ENCODE data around the gene WDFY1.

The WDFY1 gene

DNA sequence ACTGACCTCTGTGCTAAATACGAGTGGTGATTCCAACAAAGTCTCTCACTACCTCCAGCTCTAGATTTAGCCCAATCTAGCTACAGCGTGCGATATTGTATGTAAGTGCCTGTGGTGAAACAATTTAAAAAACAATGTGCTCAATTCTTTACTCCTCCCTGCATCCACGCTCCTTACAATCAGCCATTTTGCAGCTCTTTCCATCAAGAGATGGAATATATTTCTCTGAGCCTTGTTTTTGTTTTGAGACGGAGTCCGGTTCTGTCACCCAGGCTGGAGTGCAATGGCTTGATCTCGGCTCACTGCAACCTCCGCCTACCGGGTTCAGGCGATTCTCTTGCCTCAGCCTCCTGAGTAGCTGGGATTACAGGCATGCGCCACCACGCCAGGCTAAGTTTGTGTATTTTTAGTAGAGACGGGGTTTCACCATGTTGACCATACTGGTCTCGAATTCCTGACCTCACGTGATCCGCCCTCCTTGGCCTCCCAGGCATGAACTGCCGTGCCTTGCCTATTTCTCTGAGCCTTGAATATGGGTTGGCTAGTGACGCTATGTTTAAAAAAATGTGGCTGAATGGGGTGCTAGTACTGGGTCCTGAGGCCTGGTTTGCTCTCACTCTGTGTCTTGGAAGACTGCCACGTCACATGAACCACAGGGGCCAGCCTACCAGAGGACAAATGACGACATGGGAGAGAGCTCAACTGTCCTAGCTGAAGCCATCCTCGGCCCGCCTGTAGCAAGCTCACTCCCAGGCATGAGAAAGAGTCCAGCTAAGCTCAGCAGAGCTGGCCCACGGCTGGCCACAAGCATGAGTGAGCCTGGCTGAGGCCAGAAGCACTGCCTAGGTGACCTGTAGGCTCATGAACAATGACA is 14.8 kb downstream of the WDFY1 start:
- no peak for DNase-seq (ENCODE audit: low read depth in 2 of 2)

DNA sequence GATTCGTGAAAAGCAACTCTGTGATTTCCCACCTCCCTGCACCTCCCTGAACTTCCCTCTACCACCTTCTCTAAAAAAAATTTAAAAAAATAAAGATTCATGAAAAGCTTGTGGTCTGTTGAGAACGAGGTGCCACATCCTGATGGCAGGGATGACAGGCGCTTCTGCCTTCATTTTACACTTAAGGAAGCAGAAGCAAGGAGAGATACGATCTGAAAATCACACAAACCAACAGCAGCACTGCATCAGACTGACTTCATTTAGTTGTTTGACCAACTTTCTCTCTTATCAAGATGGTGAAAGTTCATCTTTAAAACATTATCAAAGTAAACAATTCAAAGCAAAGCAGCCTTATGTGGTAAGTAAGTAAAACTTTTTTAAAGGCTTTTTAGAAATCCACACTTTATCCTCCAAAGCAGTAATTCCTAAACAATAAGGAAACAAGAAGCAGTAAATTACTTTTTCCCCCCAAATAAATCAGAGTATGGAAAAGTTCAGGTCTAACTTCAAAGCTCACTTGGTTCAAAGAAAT is 15.5 kb downstream of the WDFY1 start:
- DNase-seq (ENCODE audit: low read depth in 2 of 2), result no peak

DNA sequence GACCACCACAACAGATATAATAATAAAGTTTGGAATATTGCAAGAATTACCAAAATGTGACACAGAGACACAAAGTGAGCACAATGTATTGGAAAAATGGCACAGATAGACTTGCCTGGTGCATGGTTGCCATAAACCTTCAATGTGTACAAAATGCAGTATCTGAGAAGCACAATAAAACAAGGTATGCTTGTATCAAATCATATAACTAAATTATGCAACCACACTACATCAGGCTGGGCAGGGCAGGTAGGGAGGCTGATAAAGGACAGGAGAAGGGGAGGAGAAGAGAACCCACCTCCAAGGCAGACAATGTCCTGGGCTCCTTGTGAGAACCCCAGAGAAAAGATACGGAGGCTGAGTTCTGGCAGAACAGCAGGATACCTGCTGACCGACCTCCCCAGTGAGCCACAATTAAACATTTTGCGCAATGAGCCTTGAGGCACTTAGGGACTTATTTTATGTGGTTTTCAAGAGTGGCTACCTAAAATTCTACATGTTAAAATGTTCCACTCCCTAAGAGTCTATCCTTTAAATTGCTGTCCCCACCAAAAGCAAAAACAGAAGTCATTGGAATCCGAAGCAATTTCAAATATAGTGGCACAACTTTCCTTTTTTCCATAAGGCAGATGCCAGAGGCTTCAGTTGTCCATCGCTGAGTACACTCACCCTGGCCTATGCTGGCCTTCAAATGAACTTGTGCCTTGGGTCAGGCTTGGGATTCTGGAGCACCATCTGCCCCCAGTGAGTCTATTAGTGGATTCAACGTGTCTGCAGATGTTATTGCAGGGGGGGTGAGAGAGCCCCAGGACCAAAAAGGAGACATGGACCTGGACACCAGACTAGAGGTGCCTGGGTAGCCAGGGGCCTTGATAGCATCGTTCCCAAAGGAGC is 16.8 kb downstream of the WDFY1 start:
- no peak for DNase-seq (ENCODE audit: low read depth in 2 of 2)

DNA sequence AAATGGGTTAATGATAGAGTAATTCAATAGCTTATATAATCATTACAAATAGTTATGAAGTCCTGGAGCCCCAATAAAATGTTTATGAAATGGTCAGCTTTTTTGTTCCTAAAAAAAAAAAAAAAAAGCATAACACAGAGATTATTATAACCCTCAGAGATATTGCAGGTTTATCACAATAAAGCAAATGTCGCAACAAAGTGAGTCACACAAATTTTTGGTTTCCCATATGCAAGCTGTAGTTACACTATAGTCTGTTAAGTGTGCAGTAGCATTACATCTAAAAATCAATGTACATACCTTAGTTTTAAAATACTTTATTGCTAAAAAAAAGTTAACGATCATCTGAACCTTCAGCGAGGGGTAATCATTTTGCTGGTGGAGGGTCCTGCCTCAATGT is 20.0 kb downstream of the WDFY1 start:
- DNase-seq (ENCODE audit: low read depth in 2 of 2), result no peak

DNA sequence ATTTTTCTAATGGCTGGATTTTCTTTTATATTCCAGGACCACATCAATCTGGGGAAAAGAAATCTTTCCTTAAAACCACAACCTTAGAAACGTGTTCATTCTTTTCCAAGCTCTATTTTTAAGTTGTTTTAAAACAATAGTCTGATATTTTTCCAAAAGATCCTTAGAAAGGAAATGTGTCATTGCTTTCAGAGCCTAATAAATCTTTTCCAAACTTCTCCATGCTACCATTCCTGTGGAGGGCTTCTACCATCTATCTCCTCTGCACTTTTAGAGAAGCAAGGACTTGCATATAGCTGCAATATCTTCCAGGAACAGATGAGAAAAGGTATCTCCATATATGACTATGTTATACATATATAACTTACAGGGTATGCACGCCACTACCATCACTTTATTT is 21.2 kb downstream of the WDFY1 start:
- no peak for DNase-seq (ENCODE audit: low read depth in 2 of 2)

DNA sequence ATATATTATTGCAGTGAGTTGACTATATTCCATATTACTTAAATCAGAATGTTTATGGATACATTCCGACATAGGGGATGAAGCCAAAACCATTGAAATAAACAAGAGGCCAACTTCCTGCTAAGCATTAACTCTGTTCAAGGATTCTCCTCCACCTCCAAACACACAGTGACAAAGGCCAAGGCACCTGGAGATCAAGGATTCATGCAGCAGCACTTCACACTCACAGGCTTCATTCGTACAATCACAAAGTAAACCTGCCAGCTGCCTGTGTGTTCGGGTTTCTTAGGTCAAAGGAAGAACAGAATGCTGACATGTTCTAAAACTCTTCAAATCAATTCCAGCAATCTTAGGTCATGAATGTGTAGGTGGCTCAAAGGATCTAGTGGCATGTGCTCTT is 22.8 kb downstream of the WDFY1 start:
- no peak for DNase-seq (ENCODE audit: low read depth in 2 of 2)

DNA sequence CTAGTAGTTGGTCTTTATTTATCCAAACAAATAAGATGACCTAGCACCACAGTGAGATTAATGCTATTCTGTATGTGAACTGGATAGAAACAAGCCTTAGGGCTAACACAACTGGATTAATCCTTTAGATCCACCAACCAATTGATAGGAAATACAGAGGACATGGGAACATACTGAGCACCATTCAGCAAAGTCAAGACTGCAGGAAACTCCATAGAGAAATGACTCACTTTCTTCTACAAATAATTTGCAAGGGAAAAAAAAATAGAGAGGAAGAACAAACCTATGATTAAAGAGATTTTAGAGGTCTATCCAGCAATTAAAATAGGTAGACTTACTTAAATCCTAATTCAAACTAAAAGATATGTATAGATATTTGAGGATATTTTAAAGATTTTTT is 23.9 kb downstream of the WDFY1 start:
- DNase-seq (ENCODE audit: low read depth in 2 of 2), result no peak

DNA sequence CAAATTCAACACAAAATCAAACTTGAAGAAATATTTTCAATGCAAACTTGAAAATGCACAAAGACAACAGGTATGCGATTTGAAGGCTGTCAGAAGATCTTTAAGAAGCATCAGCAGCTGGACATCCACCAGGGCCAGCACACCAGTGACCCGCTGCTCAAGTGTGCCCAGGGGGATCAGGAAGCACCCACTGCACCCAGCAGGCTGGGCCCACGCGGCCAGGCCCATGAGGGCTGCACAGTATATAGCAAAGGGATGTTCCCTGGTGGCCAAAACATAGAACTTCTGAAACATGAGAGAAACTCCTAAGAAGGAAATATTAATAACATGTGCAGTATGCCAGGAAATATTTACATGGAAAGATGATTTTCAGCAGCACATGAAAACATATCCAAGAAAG is 25.0 kb downstream of the WDFY1 start:
- no peak for DNase-seq (ENCODE audit: low read depth in 2 of 2)

DNA sequence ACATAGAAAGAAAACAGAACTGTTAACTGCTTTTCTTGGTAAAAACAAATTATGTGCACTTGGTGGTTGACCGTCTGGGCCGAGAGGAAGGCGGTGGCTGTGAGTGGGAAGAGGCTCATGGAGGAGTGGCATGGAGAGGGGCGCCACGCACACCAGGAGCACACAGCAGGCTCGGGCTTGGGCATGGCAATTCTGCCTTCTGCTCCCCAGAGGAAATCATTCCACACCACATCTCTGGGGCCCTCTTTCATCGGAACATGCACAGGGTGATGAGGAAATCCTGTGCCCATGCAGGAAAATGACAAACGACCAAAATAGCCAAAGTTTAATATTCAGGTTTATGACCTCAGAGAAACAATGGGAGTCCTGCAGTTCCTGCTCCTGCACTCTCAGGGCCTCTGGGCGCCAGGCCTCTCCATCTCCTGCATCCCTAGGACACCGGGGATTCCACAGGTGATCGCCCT is 26.4 kb downstream of the WDFY1 start:
- DNase-seq (ENCODE audit: low read depth in 2 of 2), result no peak

DNA sequence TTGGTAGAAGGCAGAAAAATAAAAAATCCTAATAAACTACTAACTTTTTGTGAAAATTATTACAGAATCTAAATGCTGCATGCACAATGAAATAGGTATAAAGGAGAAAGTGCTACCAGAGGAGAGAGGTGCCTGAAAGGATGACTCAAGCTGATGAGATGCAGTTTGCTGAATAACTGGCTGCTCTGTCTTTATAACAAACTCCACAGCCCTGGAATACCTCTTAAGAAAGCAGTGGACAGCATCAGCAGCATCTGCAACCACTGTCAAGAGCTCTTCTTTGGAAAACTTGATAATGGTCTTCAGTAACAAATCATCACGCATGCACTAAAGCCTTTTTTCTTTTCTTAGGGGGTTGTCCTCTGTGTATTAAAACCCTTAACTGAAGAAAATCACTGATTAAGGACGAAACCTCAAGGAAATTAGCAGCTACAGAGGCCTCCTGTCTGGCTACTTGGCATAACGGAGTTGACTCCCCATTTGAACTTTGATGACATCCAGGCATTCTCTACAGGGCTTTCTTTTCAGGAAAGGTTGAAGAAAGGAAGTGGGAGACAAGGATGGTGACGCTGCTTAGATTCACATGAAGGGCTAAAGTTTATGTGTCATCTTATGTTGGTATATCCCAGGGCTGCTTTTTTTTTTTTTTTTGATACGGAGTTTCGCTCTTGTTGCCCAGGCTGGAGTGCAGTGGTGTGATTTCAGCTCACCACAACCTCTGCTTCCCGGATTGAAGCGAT is 28.8 kb downstream of the WDFY1 start:
- DNase-seq (ENCODE audit: low read depth in 2 of 2), result no peak

DNA sequence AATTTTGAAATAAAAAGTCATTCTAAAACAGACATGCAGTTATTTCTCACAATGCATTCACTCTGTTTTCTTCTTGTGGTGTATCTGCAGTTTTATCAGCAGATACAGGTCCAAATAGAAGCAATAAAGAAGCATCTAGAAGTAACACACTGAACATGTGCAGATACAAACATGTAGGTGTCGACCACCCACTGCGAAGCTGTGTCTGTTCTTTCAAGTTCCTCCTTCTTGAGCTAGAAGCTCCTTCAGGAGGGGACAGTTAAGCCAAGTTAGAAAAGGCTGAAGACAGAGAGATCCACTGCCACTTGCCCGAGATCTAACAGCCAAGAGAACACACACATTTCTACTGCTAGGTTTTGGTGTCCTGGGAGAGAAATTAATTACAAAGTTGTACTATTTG is 30.1 kb downstream of the WDFY1 start:
- no peak for DNase-seq (ENCODE audit: low read depth in 2 of 2)

DNA sequence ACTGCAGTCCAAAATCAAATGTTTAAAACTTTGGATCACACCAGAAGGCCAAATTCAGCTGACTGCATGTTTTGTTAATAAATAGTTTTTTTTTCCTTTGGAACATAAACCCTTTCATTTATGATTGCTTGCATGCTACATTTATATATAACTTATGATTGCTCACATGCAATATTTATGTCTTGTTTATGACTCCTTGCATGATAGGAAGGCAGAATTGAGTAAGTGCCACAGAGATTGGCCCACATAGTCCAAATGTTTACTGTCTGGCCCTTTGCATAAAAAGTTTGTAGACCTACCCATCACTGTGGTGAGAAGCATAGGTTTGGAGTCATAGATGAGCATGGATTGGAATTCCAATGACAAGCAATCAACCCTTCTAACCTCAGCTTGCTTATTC is 30.8 kb downstream of the WDFY1 start:
- no peak for DNase-seq (ENCODE audit: low read depth in 2 of 2)

DNA sequence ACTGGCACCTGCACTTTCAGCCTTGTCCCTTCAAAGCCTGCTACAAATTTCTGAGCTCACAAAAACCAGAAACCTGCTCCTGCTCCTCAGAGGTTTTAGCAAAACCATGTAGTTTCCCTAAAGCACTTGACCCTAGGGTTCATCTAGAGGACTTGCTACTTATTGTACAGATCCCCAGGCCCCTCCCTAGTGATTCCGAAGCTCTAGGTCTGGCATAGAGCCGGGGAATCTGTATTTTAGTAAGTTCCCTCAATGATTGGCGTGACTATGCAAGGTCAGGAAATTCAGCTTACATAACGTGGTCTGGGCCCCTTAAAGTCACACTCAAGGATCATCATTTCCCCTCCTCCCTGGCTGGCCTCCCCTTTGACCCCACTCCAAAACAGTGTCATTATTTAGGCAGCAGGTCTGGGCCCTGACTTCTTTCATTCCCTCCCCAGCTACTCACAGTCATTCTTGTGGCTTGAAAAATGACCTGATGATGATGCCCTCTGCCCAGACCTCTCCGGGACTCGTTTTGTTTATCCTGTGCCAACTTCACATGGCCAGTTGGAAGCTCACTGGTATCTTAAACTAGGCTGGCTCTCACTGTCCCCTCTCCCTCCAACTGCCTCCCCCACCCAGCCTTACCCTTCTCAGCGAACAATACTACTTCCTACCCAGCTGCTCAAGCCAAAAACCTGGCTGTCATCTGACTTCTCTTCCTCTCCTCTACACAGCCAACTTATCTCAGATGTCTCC is 36.0 kb downstream of the WDFY1 start:
- no peak for DNase-seq (ENCODE audit: low read depth in 2 of 2)

DNA sequence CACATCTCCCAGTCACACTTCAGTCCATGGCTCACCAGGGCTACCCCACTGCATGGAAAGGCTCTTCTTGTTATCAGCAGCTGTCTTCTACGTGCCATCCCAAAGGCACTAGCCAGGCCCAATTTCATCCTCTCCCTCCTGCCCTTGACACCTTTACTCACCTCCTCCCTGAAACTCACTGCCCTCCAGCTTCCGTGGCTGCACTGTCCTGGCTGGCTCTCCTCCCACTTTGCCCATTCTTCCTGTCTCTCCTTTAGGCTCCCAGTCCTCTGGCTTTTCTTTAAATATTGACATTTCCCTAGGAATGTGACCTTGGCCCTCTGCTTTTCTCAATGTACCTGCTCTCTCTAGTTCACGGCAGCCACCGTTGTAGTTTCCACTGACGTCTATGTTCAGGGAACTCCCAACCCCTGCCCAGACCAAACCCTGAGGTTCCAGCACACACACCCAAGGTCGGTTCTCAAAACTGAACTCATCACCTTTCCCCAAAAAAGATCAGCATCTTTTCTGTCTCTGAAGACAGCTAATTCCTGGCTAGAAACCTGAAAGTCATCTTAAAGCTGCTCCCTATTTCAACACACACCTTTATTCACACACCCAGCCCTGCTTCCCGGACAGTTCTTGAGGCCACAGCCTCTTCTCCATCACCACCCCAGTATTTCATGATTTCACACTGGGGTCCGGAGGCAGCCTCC is 36.7 kb downstream of the WDFY1 start:
- DNase-seq (ENCODE audit: low read depth in 2 of 2), result no peak

DNA sequence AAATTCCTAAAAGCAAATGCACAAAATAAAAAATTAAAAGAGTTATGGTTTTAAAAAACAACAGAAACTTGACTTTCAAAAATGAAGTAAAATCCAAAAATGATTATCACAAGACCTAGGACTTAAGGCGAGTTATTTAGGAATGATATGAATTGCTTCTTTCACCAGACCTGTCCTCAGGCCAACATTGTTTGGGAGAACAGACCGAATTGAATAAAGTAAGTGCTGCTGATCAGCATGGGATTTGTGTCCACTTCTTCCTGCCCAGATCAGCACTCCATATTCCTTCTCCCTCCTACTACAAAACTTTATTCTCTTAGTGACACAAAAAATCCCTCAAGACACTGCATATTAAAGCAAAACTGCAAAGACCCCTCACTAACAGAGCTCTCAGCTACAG is 39.1 kb downstream of the WDFY1 start:
- no peak for DNase-seq (ENCODE audit: low read depth in 2 of 2)

DNA sequence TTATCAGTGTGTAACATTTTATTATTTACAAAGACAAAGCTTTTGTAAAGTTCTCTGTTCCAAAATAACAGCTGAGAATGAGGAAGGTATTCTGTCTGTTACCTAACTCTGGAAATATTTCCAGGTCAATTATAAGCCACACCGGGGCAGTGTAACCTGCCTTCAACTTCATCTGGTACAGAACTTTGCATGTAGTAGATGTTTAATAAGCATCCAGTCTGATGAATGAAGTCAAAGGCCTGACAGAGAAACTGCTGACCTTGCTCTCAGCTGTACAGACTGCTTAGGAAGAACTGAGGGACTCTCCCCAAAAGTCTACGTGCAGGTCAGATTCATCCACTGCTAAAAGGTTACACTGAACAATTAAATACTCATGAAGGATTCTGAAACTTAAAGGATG is 43.3 kb downstream of the WDFY1 start:
- DNase-seq (ENCODE audit: low read depth in 2 of 2), result no peak

DNA sequence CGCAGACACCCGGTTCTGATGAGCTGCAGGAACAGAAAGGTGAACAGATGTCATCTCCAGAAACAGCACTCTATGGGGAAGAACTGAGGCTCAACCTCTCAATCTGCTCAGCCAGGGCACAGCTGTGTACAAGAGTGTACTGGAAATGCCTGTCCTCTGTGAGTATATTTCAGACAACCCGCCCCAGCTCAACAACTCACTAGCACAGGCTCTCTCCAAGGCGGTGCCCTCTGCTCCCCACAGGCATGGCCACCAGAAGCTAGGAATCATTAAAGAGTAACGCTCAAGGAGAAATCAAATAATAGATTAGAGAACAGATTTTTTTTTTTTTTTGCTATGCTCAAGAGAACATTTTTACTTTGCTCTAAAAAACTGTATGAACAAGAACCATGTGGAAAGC is 43.8 kb downstream of the WDFY1 start:
- no peak for DNase-seq (ENCODE audit: low read depth in 2 of 2)

DNA sequence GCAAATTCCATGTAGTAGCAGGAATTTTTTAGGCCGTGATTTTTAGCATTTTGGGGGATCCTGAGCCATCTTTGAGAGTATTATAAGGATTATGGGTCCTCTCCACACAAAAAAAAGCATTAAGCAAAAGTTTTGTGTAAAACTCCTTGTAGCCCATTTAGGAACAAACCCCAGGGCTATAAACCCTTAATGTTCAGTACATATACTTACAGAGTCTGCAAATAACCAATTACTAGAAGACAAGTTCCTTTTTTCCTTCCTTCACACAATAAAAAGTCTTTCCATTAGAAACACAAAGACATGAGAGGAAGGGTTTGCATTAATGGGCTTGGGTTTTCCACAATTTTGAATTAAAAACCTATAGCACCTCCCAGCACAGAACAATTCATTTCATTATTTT is 44.6 kb downstream of the WDFY1 start:
- DNase-seq (ENCODE audit: low read depth in 2 of 2), result no peak

DNA sequence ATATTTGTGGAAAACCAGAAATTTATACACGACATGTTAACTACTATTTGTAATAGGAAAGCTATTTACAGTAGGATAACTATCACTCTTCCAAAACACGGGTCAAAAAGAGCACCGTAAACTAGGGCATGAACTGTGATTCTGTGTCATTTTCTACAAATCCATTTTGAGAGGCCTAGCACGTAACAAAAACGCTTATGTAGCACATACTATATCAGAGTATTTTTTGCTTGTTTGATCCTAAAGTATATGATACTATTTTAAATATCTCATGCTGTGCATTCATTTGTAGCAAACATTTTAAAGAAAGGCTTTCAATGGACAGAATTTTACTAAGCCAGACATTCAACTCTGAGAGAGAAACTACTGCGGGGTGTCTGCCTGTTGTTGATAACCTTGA is 45.1 kb downstream of the WDFY1 start:
- DNase-seq (ENCODE audit: low read depth in 2 of 2), result no peak

DNA sequence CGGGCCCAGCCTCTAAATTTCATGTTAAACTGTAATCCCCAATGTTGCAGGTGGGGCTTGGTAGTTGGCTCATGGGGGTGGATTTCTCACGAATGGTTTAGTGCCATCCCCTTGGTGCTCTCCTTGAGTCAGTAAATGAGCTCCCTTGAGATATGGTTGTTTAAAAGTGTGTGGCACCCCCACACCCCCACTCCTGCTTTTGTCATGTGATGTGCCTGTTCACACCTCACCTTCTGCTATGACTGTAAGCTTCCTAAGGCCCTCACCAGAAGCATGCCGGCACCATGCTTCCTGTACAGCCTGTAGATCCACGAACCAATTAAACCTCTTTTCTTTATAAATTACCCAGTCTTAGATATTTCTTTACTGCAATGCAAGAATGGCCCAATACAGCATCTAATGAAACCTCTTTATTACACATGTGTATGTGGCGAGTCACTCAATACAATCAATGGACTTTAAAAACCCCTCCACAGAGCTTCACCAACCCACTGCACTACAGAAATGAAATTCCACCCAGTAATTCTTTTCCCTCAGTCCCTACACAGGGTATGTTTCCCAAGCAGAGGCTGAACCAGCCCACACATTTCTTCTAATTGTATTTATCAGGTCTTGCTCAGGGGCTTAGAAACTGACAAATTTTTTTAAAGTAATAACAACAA is 47.3 kb downstream of the WDFY1 start:
- no peak for DNase-seq (ENCODE audit: low read depth in 2 of 2)

Measured in stimulated activated CD8-positive, alpha-beta memory T cell treated with anti-CD3 and anti-CD28 coated beads, Interleukin-7, amount 100 ng/mL, for 4 hours (primary cell).